Measurements from ENCODE around the gene EIF4G3. TPM values are rescaled to one million over a fixed set of nuclear protein-coding genes. Genes with fewer than 3 reads are reported as not detected.
"Not testable (repeated sequence)": the region's sequence is repeated elsewhere in the genome, so short reads cannot be mapped to it uniquely, and the experiment has no call there.

Gene EIF4G3
- total RNA-seq, 1 donor from 2014 or later = 43.0 TPM

- no peak for ATAC-seq
- Histone ChIP-seq H3K4me1 (no peaks in the 10 kb centered on the region), H3K27me3 (ENCODE audit: low read depth) (no peaks in the 10 kb centered on the region), H3K4me3 (no peak overlapping the region), H3K9me3 (no peaks in the 10 kb centered on the region), H3K27ac (no peak overlapping the region), H3K36me3 (peaks cover 6% of the 10 kb centered on the region)
- DNase-seq = no peak
- TF ChIP-seq CTCF (IDR thresholded peaks at IDR 0.05) = no peak
- intact Hi-C loops (cut with DNase I) = no loop called here
Observed at GRCh38 chr1:21141030-21141429, 35.7 kb downstream of the EIF4G3 start.

DNA sequence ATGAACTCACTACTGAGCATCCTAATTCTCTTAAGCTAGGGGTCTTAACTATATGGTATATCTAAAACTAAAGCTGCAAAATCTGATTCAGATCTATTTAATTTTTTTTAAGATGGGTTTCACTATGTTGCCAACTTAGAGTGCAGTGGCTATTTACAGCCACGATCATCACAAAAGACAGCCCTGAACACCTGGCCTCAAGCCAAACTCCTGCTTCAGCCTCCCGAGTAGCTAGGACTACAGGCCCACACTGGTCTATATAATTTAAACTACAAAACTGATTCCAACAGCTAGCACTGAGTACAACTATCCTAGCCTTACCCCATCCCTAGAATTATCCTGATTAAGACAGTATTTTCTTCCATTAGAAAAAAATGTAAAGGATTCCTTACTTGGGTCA is 37.1 kb downstream of the EIF4G3 start:
- no peak for TF ChIP-seq CTCF (IDR thresholded peaks at IDR 0.05)
- DNase-seq (no peak), ATAC-seq (no peak)
- H3K9me3 ChIP-seq = no peaks in the 10 kb centered on the region
- H3K27me3 ChIP-seq (ENCODE audit: low read depth) = no peaks in the 10 kb centered on the region
- no peak overlapping the region for H3K4me3 ChIP-seq
- H3K36me3 ChIP-seq = peaks cover 14% of the 10 kb centered on the region
- intact Hi-C loops (cut with DNase I) = no loop called here
- H3K4me1 ChIP-seq = no peaks in the 10 kb centered on the region
- H3K27ac ChIP-seq = no peak overlapping the region

DNA sequence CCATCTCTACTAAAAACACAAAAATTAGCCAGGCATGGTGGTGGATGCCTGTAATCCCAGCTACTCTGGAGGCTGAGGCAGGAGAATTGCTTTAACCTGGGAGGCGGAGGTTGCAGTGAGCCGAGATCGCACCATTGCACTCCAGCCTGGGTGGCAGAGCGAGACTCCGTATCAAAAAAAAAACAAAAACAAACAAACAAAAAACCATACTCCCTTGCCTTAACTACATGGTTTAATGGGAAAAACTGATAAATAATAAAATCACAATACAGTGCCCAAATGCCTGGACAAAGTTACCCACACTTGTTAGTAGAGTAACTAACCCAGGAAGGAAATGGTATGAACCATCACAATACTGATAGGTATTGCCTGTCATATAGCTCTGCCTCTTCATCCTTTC is 40.4 kb downstream of the EIF4G3 start:
- H3K4me1 ChIP-seq; H3K27me3 ChIP-seq (ENCODE audit: low read depth); intact Hi-C loops (cut with DNase I); H3K4me3 ChIP-seq; ATAC-seq; H3K27ac ChIP-seq; DNase-seq; H3K9me3 ChIP-seq: not testable (repeated sequence)
- peaks cover 18% of the 10 kb centered on the region for H3K36me3 ChIP-seq

DNA sequence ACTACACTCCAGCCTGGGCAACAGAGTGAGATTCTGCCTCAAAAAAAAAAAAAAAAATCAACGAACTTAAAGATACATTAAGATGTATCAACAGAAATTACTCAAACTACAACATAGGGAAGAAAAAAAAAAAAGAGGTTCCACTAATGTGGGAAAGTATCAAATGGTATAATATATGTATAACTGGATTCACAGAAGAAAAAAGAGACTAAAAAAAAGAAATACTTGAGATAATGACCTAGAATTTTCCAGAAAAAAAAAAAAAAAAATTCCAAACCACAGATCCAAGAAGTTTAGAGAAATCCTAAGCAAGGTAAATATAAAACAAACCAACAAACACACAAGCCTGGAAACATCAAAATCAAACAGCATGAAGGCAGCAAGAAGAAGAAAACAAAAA is 45.5 kb downstream of the EIF4G3 start:
- TF ChIP-seq CTCF (IDR thresholded peaks at IDR 0.05) = no peak
- no peaks in the 10 kb centered on the region for H3K9me3 ChIP-seq
- no peaks in the 10 kb centered on the region for H3K4me1 ChIP-seq
- peaks cover 16% of the 10 kb centered on the region for H3K36me3 ChIP-seq
- no peak for DNase-seq
- H3K27me3 ChIP-seq (ENCODE audit: low read depth) = no peaks in the 10 kb centered on the region
- intact Hi-C loops (cut with DNase I) = no loop called here
- no peak for ATAC-seq
- H3K27ac ChIP-seq = no peak overlapping the region
- no peak overlapping the region for H3K4me3 ChIP-seq

- H3K27me3 ChIP-seq (ENCODE audit: low read depth) = no peaks in the 10 kb centered on the region
- DNase-seq = no peak
- TF ChIP-seq CTCF (IDR thresholded peaks at IDR 0.05) = no peak
- peaks cover 9% of the 10 kb centered on the region for H3K36me3 ChIP-seq
- ATAC-seq = no peak
- H3K4me1 ChIP-seq = no peaks in the 10 kb centered on the region
- H3K4me3 ChIP-seq = no peak overlapping the region
- no peak overlapping the region for H3K27ac ChIP-seq
- intact Hi-C loops (cut with DNase I) = no loop called here
- no peaks in the 10 kb centered on the region for H3K9me3 ChIP-seq
Observed at GRCh38 chr1:21129407-21129806, 47.3 kb downstream of the EIF4G3 start.

DNA sequence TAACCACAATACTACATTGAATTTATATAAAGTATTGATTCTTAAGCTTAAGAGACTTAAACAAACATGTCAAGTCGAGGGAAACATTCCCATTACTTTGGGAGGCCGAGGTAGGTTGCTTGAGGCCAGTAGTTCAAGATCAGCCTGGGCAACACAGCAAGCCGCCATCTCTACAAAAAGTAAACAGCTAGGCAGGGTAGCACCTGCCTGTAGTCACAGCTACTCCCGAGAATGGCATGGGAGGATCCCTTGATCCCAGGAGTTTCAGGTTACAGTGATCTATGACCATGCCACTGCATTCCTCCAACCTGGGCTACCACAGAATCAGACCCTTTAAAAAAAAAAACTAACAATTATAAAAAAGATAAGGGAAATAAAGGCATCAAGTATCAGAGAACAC is 50.4 kb downstream of the EIF4G3 start:
- Histone ChIP-seq H3K4me3 (no peak overlapping the region), H3K27me3 (ENCODE audit: low read depth) (no peaks in the 10 kb centered on the region), H3K4me1 (no peaks in the 10 kb centered on the region), H3K27ac (no peak overlapping the region), H3K9me3 (no peaks in the 10 kb centered on the region), H3K36me3 (peaks cover 6% of the 10 kb centered on the region)
- intact Hi-C loops (cut with DNase I) = no loop called here
- no peak for TF ChIP-seq CTCF (IDR thresholded peaks at IDR 0.05)
- DNase-seq (no peak), ATAC-seq (no peak)

All from lower lobe of right lung (tissue), 2 donors.